AG04450 (cell line): ENCODE measurements around the gene TGM1. TPM values are rescaled to one million over a fixed set of nuclear protein-coding genes. Genes with fewer than 3 reads are reported as not detected.

Experiments
- CTCF ChIA-PET: fragments of 300-600, 350-600 bp; formaldehyde crosslinking; extraction: SDS; loops from one replicate; lab custom pipeline; 2022; ENCODE audit warnings: antibody characterized with exemption, inconsistent platforms; lab: Charles Lee
- POLR2A ChIA-PET: fragments of 350-600 bp; formaldehyde crosslinking; extraction: SDS; loops from one replicate; lab custom pipeline; 2021; ENCODE audit warnings: antibody characterized with exemption, inconsistent platforms; lab: Yijun Ruan, JAX
- DNase-seq: peaks from one replicate; pipeline ENCODE4 v3.0.0-alpha.2; 2011; ENCODE audit warnings: low read depth, low spot score
- H3K27ac ChIP-seq: one replicate; pipeline ENCODE4 v1.5.1; 2012; ENCODE audit warnings: low read depth, low read length, control low read depth
- H3K27me3 ChIP-seq: one replicate; pipeline ENCODE4 v1.6.0; 2012; ENCODE audit warnings: low read length; ENCODE audit not compliant: control insufficient read depth, insufficient read depth
- H3K4me3 ChIP-seq: 2 replicates; pipeline ENCODE4 v1.5.1; 2011; ENCODE audit warnings: mild to moderate bottlenecking, low read depth, low read length, control low read depth
- H3K9me3 ChIP-seq: 2 replicates; pipeline ENCODE4 v1.5.1; 2012; ENCODE audit warnings: low read length; ENCODE audit not compliant: control insufficient read depth, insufficient read depth
- polyA plus RNA-seq: library from polyadenylated mRNA; depleted of rRNA; stranded (reverse); fragments of >200 nt; gene quantifications from 2 replicates; pipeline ENCODE4 v1.2.3, GENCODE V29; 2011
- TF ChIP-seq, protein P1 (sequence below): IDR thresholded peaks from 2 replicates; pipeline ENCODE4 v1.5.1; 2011; ENCODE audit warnings: low read depth, low read length, control low read depth, inconsistent platforms

TGM1 gene
- polyA plus RNA-seq, 1 experiment: 0.97 TPM

DNA sequence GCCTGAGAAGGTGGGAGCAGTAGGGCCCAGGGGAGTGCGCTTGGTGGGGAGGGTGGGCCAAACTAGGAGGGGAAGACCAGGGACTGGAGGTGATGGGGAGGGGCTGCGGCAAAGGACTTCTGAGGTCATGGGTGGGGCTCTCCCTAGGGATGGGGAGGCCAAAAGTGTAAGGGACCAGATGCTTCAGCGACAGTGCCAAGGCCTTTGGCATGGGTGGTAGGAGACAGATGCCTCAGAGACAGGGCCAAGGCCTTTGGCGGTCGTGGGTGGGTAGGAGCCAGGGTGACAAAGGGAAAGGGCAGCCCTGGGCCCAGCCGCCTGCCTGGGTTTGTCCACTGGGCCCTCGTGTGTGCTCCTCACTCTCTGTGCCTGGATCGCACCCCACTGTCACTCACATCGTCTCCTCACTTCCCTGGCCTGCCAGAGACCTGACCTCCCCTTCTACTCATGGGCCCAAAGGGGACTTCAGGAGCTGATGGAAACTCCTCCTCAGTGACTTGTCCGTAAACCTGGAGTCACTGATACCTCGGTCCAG lies 21.6 kb upstream of the TGM1 start:
- Histone ChIP-seq H3K4me3 (no peak overlapping the region), H3K9me3 (no peaks in the 10 kb centered on the region), H3K27me3 (no peaks in the 10 kb centered on the region), H3K27ac (no peak overlapping the region)
- no peak for DNase-seq
- TF ChIP-seq, protein P1, sequence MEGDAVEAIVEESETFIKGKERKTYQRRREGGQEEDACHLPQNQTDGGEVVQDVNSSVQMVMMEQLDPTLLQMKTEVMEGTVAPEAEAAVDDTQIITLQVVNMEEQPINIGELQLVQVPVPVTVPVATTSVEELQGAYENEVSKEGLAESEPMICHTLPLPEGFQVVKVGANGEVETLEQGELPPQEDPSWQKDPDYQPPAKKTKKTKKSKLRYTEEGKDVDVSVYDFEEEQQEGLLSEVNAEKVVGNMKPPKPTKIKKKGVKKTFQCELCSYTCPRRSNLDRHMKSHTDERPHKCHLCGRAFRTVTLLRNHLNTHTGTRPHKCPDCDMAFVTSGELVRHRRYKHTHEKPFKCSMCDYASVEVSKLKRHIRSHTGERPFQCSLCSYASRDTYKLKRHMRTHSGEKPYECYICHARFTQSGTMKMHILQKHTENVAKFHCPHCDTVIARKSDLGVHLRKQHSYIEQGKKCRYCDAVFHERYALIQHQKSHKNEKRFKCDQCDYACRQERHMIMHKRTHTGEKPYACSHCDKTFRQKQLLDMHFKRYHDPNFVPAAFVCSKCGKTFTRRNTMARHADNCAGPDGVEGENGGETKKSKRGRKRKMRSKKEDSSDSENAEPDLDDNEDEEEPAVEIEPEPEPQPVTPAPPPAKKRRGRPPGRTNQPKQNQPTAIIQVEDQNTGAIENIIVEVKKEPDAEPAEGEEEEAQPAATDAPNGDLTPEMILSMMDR: no peak
- POLR2A ChIA-PET: no interaction called here
- CTCF ChIA-PET: interaction anchor here (1.1 to 3.6 kb wide), 2 partner anchors 13 to 24 kb away, joined by 6 to 20 read pairs; partner anchors contain the start of gene CIDEB

DNA sequence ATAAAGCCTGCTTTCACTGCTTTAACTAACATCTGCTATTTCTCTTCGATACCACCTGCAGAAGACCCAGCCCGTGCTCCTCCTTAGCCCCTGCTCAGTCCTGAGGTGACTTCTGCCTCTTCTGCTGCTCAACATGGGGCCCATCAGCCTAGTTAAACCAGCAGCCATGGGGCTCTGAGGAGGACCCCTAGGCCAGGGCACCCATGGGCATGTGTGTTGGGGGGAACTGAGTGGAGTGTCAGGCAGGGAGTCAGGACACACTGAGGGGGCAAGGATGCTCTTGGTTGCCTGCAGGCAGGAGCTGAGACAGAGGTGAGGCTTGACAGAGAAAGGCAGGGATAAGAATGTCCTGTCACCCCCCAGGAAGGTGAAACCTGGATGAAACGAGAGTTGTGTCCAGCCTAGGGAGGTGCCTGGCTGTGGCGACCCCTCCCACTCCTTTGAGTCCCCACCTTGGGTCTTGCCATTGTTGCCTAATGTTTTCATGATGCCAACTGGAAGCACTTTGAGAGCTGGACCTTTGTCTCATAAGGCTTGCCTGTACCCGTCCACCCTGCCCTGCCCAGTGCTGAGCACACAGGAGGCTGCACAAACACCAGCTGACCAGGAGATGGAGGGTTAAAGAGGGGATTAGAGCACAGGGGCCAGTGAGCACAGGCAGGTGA lies 21.0 kb upstream of the TGM1 start:
- H3K27ac ChIP-seq: no peak overlapping the region
- no peak overlapping the region for H3K4me3 ChIP-seq
- ChIA-PET POLR2A (no interaction called here), CTCF (interaction anchor here (0.7 to 3.6 kb wide), 3 partner anchors 13 to 1297 kb away, joined by 3 to 20 read pairs (median 6); partner anchors contain the start of gene CIDEB)
- no peaks in the 10 kb centered on the region for H3K9me3 ChIP-seq
- TF ChIP-seq, protein P1: no peak
- no peaks in the 10 kb centered on the region for H3K27me3 ChIP-seq
- DNase-seq: no peak

DNA sequence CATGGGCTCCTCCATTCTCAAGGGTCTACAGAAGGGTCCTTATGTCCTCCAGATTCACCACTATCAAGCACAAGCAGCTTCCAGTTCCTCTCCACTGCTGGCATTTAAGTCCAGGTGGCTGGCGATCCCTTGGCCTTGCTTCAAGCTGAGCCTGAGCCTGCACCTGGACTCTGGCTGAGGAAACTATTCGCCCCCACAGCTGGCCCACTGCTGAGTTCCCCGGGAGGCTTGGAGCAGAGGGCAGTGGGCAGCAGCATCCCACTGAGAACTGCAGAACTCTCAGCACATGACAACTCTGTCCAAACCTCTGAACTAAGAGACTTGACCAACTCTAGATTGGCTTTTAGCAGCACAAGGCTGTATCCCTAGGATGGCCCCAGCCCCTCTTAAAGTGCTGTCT lies 19.8 kb upstream of the TGM1 start:
- H3K4me3 ChIP-seq: no peak overlapping the region
- H3K27ac ChIP-seq: no peak overlapping the region
- DNase-seq: no peak
- ChIA-PET CTCF (interaction anchor here (1.0 to 3.6 kb wide), 3 partner anchors 15 to 149 kb away, joined by 4 to 20 read pairs (median 4); partner anchors contain the start of gene CIDEB), POLR2A (no interaction called here)
- H3K27me3 ChIP-seq: no peaks in the 10 kb centered on the region
- TF ChIP-seq, protein P1: no peak
- H3K9me3 ChIP-seq: no peaks in the 10 kb centered on the region

DNA sequence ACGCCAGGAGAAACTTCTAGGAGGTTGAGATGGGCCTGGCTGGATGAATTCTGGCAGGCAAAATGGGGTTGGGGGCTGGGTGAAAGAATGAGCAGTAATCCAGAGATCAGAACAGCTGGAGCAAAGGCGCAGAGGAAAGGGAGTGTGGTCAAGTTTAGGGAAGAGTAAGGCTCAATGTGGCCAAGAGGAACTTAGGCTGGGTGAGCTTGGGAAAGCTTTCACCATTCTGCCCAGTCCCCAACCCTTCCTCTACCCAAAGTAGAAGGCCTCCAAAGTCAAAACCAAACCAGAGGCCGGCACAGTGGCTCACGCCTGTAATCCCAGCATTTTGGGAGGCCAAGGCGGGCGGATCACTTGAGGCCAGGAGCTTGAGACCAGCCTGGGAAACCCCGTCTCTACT lies 18.7 kb upstream of the TGM1 start:
- no peak overlapping the region for H3K27ac ChIP-seq
- TF ChIP-seq, protein P1: no peak
- no peaks in the 10 kb centered on the region for H3K27me3 ChIP-seq
- no peaks in the 10 kb centered on the region for H3K9me3 ChIP-seq
- no peak for DNase-seq
- ChIA-PET POLR2A (no interaction called here), CTCF (interaction anchor here (2.8 kb wide), 1 partner anchor 15 kb away, joined by 9 read pairs; no protein-coding TSS in a partner anchor)
- no peak overlapping the region for H3K4me3 ChIP-seq
